ENCODE results near the gene GRHL3.
"Not testable (repeated sequence)": the region's sequence is repeated elsewhere in the genome, so short reads cannot be mapped to it uniquely, and the experiment has no call there.

Gene GRHL3

DNA sequence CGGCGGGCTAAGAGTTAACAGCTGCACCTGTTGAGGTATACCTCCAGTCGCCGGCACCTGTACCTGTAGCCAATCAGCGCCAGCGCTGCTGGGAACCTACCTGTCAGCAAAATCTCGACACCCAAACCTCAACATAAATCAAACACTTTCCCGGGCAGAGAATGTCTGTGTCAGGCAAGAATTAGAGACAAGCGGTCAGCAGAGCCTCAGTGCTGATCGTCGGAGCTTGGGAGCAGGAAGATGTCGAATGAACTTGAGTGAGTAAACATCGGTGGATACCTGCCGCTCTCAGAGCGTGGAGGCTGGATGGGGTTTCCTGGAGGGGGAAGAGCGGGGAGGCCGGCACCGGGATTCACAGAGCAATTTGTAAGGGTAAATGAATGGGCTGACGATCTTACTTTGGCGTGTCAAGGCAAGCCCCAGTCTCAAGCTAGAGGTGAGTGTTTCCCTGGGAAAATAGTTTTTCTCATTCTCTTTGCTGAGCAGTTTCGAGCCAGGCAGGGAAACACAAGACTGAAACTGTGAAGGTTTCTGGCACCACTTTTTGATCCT is at the start of gene GRHL3:
Gene GRHL3 (plus strand): TSS at position 46 of the 552 bp plus-strand sequence. CDS start 195 bp downstream, at position 241.
- no peak for DNase-seq

DNA sequence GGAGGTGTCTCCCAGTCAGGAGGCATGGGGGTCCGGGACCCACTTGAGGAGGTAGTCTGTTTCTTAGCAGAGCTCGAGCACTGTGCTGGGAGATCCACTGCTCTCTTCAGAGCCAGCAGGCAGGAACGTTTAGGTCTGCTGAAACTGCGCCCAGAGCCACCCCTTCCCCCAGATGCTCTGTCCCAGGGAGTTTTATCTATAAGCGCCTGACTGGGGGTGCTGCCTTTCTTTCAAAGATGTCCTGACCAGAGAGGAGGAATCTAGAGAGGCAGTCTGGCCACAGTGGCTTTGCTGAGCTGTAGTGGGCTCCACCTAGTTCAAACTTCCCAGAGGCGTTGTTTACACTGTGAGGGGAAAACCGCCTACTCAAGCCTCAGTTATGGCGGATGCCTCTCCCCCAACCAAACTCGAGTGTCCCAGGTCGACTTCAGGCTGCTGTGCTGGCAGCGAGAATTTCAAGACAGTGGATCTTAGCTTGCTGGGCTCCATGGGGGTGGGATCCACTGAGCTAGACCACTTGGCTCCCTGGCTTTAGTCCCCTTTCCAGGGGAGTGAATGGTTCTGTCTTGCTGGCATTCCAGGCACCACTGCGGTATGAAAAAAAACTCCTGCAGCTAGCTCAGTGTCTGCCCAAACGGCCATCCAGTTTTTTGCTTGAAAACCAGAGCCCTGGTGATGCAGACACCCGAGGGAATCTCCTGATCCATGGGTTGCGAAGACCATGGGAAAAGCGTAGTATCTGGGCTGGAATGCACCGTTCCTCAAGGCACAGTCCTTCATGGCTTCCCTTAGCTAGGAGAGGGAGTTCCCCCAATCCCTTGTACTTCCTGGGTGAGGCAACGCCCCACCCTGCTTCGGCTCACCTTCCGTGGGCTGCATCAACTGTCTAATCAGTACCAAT is 44.7 kb upstream of the GRHL3 start:
- DNase-seq: not testable (repeated sequence)

DNA sequence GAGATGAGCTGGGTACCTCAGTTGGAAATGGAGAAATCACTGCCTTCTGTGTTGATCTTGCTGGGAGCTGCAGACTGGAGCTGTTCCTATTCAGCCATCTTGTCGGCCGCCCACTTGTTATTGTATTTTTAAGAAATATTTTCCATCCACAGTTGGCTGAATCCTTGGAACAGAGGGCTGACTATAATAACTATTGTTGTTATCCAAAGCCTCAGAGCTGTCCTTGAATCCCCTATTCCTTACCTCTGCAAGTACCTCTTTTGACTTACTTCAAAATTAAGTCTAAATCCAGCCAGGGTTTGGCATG is 44.1 kb upstream of the GRHL3 start:
- DNase-seq: no peak

DNA sequence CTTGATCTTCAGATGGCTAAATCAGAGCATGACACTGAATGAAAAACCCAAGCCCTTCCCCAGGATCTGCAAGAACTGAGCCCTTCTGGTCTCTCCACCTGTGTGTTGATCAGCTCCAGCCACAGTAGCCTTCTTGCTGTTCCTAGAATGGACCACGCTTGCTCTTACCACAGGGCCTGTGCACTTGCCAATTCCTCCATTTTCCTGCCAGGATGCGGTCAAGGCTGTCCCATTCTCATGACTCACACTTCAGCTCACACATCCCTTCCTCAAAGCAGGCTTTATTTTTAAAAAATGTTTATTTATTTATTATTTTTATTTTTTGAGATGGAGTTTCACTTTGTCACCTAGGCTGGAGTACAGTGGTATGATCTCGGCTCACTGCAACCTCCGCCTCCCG is 43.6 kb upstream of the GRHL3 start:
- no peak for DNase-seq

GRCh38 chr1:24276791-24277190 is 42.4 kb upstream of the GRHL3 start:
- no peak for DNase-seq

GRCh38 chr1:24277420-24278169 is 41.6 kb upstream of the GRHL3 start:
- no peak for DNase-seq

GRCh38 chr1:24278726-24279125 is 40.4 kb upstream of the GRHL3 start:
- DNase-seq: no peak

GRCh38 chr1:24279590-24280232 is 39.4 kb upstream of the GRHL3 start:
- DNase-seq: no peak

GRCh38 chr1:24281591-24281990 is 37.6 kb upstream of the GRHL3 start:
- DNase-seq: no peak

DNA sequence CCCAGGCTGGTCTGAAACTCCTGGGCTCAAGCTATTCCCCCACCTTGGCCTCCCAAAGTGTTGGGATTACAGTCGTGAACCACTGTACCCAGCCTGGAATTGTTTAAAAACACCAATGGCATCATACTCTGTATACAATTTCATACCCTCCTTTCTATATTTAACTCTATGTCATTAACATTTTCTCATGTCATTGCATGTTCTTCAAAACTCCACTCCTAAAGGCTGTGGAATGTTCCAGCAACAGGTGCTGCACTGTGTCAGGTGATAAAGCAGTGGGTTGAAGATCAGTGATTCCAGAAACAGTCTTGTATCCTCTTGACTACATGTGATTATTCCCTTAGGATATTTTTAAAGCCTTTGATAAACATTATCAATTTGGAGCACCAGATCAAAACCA is 36.7 kb upstream of the GRHL3 start:
- no peak for DNase-seq

- DNase-seq: no peak
Measured at GRCh38 chr1:24283326-24284155, 35.6 kb upstream of the GRHL3 start.

DNA sequence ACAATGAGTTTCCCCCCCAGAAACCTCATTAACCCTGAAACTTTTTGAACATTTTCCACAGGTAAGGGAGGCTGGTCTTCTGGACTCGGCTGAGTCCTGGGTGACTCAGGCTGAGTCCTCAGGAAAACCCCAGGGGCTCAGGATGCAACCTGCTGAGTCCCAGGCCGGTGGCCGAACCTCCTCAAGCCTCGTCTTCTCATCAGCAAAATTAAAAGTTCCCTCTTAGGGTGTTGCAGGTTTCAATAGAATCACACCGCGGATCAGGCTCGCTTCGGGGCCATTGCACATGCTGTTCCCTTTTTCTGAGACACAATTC is 35.0 kb upstream of the GRHL3 start:
- DNase-seq: no peak

DNA sequence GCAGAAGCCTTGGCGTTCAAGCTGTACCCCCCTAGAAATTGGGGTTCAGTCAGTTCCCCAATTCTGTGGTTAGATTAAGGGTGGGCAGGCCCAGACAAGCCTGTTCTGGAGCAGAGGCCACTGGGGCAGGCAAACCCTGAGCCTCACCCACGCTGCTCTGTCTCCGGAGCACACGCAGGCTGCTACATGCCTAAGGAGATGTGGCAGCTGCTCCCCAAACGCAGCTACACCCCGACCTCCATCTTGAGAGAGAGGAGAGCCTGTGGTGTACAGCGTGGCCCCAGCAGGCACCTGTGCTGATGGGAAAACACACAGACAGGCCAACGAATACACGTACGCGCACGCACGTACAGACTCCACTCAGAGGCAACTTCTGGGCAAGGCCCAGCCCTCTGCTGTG is 33.9 kb upstream of the GRHL3 start:
- no peak for DNase-seq

GRCh38 chr1:24286246-24287010 is 32.7 kb upstream of the GRHL3 start:
- no peak for DNase-seq

DNA sequence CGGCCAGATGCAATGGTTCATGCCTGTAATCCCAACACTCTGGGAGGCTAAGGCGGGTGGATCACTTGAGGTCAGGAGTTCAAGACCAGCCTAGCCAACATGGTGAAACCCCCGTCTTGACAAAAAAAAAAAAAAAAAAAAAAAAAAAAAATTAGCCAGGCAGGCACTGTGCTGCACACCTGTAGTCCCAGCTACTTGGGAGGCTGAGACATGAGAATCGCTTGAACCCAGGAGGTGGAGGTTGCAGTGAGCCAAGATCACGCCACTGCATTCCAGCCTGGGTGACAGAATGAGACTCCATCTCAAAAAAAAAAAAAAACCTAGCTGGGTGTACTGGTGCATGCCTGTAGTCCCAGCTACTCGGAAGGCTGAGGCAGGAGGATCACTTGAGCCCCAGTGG is 31.4 kb upstream of the GRHL3 start:
- DNase-seq: not testable (repeated sequence)

- no peak for DNase-seq
Measured at GRCh38 chr1:24288479-24288878, 30.7 kb upstream of the GRHL3 start.

DNA sequence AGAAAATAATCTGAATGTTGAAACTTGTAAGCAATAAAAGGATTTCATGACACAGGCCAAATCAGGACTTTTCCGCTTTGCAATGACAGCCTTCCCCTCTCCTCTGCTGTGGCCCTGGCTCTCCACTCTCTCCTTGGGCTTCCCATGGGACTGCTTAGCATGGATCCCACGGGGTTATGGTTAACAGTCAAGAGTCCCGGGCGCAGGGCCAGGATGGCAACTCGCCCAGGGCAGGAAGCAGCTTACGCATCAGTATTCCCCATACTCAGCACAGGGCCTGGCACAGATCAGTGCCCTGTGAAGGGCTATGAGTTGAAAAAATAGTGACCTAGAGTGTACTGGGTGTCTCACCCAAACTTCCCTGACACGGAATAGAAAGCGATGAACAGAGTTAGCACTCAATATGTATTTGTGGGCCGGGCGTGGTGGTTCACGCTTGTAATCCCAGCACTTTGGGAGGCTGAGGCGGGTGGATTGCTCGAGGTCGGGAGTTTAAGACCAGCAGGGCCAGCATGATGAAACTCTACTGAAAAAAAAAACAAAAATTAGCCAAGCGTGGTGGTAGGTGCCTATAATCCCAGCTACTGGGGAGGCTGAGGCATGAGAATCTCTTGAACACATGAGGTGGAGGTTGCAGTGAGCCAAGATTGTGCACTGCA is 29.1 kb upstream of the GRHL3 start:
- DNase-seq: peak; percentile 75 to 92

DNA sequence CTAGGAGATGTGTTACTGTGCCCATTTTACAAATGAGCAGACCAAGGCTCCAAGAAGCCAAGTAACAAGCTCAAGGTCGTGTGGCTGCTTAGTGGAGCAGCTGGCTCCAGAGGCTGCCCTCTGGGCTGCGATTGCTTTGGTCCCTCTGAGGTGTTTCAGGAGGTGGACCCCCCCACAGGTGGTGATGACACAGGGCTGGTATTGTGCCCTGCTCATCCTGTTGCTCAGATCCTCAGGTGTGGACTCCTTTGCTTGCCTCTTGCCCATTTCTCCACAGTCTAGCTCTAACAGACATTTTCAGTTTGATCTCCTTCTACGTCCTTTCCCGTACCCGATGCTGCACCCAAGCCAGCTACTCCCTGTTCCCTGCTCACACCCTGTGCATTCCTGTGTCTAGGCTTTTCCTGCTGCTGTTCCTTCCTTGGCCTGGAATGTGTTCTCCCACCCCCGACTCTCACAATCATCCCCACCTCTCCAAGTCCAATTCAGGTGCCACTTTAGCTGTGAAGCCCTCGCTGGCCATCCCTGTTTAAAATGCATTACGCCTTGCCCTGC is 28.1 kb upstream of the GRHL3 start:
- no peak for DNase-seq

DNA sequence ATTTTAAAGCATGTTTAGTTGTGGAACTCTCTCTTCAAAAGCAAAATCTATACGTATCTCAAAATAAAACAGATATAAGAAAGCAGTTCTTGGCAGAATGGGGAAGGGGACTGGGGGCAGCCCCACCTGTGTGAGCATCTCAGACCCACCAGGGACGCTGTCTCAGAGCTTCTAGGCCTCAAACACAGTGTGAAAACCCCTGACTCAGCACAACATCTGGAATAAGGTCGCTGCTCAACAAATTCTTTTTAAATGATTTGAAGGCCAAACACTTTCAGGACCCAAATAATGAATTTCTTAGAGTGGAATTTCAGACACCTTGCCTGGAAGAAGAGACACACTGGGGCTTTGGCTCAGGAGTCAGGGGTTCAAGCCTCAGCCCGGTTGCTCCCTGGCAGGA is 27.1 kb upstream of the GRHL3 start:
- DNase-seq: no peak

- no peak for DNase-seq
Measured at GRCh38 chr1:24292887-24293286, 26.3 kb upstream of the GRHL3 start.
